B cell (primary cell): ENCODE data around the gene ANP32A.

ENCODE experiments used
- EZH2 ChIP-seq: IDR thresholded peaks from 2 replicates; pipeline ENCODE4 v1.6.1; 2012; ENCODE audit warnings: borderline replicate concordance, low read depth, mild to moderate bottlenecking, moderate library complexity, low read length; ENCODE audit not compliant: insufficient read depth, poor library complexity, severe bottlenecking
- TF ChIP-seq, protein P1 (sequence below): fragments of 200-600 bp; IDR thresholded peaks from one replicate; pipeline ENCODE4 v1.8.0; 2022; ENCODE audit warnings: antibody characterized with exemption, mild to moderate bottlenecking

DNA sequence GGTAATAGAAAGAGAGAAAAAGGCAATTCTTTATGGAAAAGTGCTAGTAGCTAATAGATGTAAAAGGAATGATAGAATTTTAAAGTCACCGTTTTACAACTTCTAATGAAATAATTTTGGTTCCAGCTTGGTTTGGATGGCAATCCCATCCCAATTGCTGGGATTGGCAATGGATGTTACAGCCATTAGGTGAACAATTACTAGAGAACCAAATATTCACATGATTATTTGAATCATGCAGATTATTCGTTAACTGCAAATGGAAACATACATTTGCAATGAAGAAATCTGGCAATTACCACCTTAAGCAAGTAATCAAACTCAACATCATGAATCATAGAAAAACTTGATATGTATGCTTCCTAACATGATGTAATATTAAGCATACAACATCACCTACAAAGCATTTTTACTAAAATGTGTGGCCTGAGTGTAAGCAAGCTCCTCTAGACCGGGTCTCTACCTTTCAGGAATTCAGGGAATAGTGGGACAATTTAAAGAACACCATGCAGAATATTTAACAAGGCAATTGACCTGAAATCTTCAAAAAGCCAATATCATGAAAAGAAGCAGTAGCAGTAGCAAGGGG is 26.2 kb upstream of the ANP32A start:
- TF ChIP-seq, protein P1, sequence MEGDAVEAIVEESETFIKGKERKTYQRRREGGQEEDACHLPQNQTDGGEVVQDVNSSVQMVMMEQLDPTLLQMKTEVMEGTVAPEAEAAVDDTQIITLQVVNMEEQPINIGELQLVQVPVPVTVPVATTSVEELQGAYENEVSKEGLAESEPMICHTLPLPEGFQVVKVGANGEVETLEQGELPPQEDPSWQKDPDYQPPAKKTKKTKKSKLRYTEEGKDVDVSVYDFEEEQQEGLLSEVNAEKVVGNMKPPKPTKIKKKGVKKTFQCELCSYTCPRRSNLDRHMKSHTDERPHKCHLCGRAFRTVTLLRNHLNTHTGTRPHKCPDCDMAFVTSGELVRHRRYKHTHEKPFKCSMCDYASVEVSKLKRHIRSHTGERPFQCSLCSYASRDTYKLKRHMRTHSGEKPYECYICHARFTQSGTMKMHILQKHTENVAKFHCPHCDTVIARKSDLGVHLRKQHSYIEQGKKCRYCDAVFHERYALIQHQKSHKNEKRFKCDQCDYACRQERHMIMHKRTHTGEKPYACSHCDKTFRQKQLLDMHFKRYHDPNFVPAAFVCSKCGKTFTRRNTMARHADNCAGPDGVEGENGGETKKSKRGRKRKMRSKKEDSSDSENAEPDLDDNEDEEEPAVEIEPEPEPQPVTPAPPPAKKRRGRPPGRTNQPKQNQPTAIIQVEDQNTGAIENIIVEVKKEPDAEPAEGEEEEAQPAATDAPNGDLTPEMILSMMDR: no peak
- no peak for TF ChIP-seq EZH2
